GM15510 (cell line): ENCODE results near the gene SNX9.

Experiments used
- POLR2A ChIP-seq: IDR thresholded peaks from 3 replicates; pipeline ENCODE4 v1.6.1; 2011; ENCODE audit warnings: borderline replicate concordance; ENCODE audit not compliant: insufficient read length; ENCODE audit errors: extremely low read depth

Gene SNX9

DNA sequence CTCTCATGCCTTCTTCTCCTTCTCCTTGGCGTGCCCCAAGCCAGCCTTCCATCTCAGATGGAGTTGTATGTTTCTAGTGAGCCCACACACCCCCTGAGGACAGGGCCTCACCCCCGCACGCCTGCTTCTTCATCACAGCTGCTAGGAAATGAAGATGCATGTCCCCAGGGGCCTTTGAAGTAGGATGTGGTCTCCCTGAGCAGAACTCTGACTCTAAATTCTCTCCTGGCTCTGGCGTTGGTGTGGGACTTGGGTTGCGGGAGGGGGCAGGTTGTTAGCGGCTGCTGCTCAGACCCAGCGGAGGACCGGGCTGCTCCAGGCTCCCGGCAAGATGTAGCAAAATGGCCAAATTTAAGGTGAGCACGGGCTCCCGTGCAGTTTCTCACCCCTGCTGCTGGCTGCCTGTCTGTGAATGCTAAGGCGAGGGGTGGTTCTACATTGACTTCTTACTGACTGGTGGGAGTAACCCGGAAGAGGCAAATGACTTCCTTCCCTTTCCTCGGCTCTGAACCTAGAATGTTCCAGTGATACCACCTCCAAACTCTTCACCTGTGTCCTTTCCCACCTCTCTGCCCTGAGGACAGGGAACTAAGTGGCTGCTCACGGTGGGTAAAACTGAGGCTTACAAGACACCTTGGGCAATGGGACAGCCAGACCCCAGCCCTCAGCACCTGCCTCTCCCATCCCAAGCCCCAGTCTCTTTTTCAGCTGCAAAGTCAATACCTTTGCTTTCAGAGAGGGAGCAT, 167.4 kb downstream of the SNX9 start:
- TF ChIP-seq POLR2A: no peak

DNA sequence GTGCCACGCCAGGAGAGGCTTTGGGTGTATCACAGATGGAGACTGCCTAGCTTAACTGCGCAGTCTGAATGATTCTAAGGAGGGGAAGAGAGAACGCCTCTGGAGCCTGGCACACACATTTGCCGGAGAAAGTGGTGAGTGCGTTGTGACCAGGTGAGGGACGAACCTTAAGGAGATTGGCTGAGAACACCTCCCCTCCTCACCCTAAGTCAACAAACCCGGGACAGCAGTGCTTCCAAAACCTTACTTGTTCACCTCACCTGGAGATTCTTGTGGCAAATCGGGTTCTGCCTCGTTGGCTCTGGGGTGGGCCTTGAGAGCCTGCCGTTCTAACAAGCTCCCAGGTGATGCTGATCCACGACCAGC, 168.0 kb downstream of the SNX9 start:
- no peak for TF ChIP-seq POLR2A

DNA sequence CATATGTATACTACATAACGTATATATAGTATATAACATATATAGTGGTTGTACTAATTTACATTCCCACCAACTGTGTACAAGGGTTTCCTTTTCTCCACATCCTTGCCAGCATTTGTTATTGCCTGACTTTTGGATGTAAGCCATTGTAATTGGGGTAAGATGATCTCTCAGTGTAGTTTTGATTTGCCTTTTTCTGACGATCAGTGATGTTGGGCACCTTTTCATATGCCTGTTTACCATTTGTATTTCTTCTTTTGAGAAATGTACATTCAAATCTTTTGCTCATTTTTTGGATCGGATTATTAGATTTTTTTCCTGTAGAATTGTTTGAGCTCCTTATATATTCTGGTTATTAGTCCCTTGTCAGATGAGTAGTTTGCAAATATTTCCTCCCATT, 170.0 kb downstream of the SNX9 start:
- TF ChIP-seq POLR2A: no peak

DNA sequence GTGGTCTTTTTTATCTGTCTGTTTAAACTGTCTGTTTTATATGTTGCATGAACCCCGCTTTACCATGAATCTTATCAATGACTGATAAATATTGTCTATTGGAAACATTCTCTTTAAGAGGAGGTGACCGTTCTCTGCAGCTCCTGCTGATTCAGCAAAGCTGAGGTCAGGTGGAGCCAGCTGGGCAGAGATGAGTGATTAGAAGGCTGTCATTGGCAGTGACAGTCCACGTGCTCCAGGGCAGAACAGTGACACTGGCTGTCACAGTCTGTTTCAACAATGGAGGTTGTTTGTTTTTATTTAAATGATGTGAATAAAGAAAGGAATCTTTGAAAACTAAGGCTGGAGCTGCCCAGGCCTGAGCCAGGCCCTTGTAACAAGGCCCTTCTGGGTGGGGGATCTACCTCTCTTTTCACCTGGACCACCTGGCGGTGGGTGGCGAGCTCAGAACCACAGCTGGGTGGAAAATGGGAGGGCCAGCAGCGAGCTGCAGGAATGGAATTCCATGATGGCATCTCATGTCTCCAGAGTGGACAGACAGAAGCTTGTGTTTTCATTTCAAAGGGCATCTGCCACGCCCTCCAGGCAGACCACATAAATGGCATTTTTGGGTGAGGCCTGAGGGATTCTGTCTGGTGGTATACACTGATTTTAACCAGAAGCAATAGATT, 171.2 kb downstream of the SNX9 start:
- TF ChIP-seq POLR2A: no peak
